ENCODE data around the gene SSC4D.

- TF ChIP-seq CTCF (IDR thresholded peaks at IDR 0.05) (no peak), POLR2A (IDR thresholded peaks at IDR 0.05) (no peak)
Measured at GRCh38 chr7:76342222-76342621, 67.3 kb downstream of the SSC4D start.
